GM12865 (cell line): Measurements from ENCODE around the gene PARN.
"Not testable (repeated sequence)": the region's sequence is repeated elsewhere in the genome, so short reads cannot be mapped to it uniquely, and the experiment has no call there.

Experiments
- DNase-seq: peaks from one replicate; pipeline ENCODE4 v3.0.0; 2010; ENCODE audit warnings: low read depth
- H3K4me3 ChIP-seq: 2 replicates; pipeline ENCODE4 v1.5.1; 2011; ENCODE audit warnings: mild to moderate bottlenecking, low read depth, low read length, control low read depth
- CTCF ChIP-seq: IDR thresholded peaks from 2 replicates; pipeline ENCODE4 v1.5.1; 2011; ENCODE audit warnings: low read length, control low read depth, low read depth, inconsistent platforms; ENCODE audit not compliant: insufficient read depth; ENCODE audit errors: missing control alignments

Gene PARN

GRCh38 chr16:14600164-14600563 is 29.9 kb downstream of the PARN start:
- H3K4me3 ChIP-seq: no peak overlapping the region
- DNase-seq: peak; percentile 34
- TF ChIP-seq CTCF: peak; percentile 25

GRCh38 chr16:14586637-14587305 is 43.3 kb downstream of the PARN start:
- no peak overlapping the region for H3K4me3 ChIP-seq
- no peak for DNase-seq
- TF ChIP-seq CTCF: no peak

- no peak for TF ChIP-seq CTCF
- H3K4me3 ChIP-seq: no peak overlapping the region
- no peak for DNase-seq
Observed at GRCh38 chr16:14585287-14585686, 44.8 kb downstream of the PARN start.

- DNase-seq, H3K4me3 ChIP-seq: not testable (repeated sequence)
Observed at GRCh38 chr16:14580926-14581325, 49.1 kb downstream of the PARN start.

GRCh38 chr16:14579266-14579665 is 50.8 kb downstream of the PARN start:
- DNase-seq: no peak
- no peak overlapping the region for H3K4me3 ChIP-seq
- TF ChIP-seq CTCF: no peak

- no peak for TF ChIP-seq CTCF
- no peak overlapping the region for H3K4me3 ChIP-seq
- no peak for DNase-seq
Observed at GRCh38 chr16:14576532-14576931, 53.5 kb downstream of the PARN start.

- TF ChIP-seq CTCF: no peak
- no peak overlapping the region for H3K4me3 ChIP-seq
- no peak for DNase-seq
Observed at GRCh38 chr16:14576069-14576468, 54.0 kb downstream of the PARN start.

- not testable (repeated sequence) for DNase-seq, H3K4me3 ChIP-seq
Observed at GRCh38 chr16:14574698-14575415, 55.2 kb downstream of the PARN start.
